ENCODE measurements around the gene CAMK2N2. TPM values are rescaled to one million over a fixed set of nuclear protein-coding genes. Genes with fewer than 3 reads are reported as not detected.

The CAMK2N2 gene
- total and polyA plus RNA-seq, 9 of the 15 experiments (the other 6 are each of a cell fraction or from before 2014, with no cell fraction given): 0.08 to 0.22 (median 0.11) TPM; not detected in 5

- TF ChIP-seq ZFX (CRISPR knock-in tag; IDR thresholded peaks at IDR 0.05) (peak; percentile 52), TOE1 (IDR thresholded peaks at IDR 0.05; ENCODE audit: borderline replicate concordance) (peak; percentile 36; the same call in 1 of the 2 replicates), TOE1 (CRISPR knock-in tag; IDR thresholded peaks at IDR 0.05; ENCODE audit: borderline replicate concordance, low read depth) (no peak), CTCF (IDR thresholded peaks at IDR 0.05 in 2 of 3, conservative IDR thresholded peaks at IDR 0.05 in 1 of 3; ENCODE audit: insufficient read depth in 2 of 3, low read depth in 1 of 3, low read length in 3 of 3) (peak; percentile 79 to 93 (median 84)), MYNN (IDR thresholded peaks at IDR 0.05) (peak; percentile 87), MYNN (CRISPR knock-in tag; IDR thresholded peaks at IDR 0.05) (no peak), L3MBTL2 (IDR thresholded peaks at IDR 0.05) (peak; percentile 47; the same call in 1 of the 2 replicates), SMC3 (conservative IDR thresholded peaks at IDR 0.05; ENCODE audit: insufficient read depth, low read depth, low read length) (peak; percentile 62; the same call in 1 of the 2 replicates), POLR2B (IDR thresholded peaks at IDR 0.05; ENCODE audit: low read depth, partially characterized antibody) (peak; percentile 54), MNT (conservative IDR thresholded peaks at IDR 0.05) (0 out of 4 replicates have a peak, but pooled peaks of 1 of the 2 experiments have one; percentile 22), RAD21 (CRISPR knock-in tag; conservative IDR thresholded peaks at IDR 0.05 in 1 of 2, IDR thresholded peaks at IDR 0.05 in 1 of 2) (peak; percentile 59 to 85), PHB (CRISPR knock-in tag; IDR thresholded peaks at IDR 0.05) (no peak), FUS (optimal IDR thresholded peaks at IDR 0.05; ENCODE audit: low read depth, low read length) (peak; percentile 71), EHMT2 (IDR thresholded peaks at IDR 0.05) (peak; percentile 66; the same call in 1 of the 2 replicates), ZEB2 (IDR thresholded peaks at IDR 0.05) (peak; percentile 56; the same call in 1 of the 2 replicates), KLF16 (IDR thresholded peaks at IDR 0.05) (peak; percentile 37; the same call in 1 of the 2 replicates), CTCFL (IDR thresholded peaks at IDR 0.05; ENCODE audit: borderline replicate concordance, insufficient read depth, low read depth, low read length, poor library complexity, severe bottlenecking) (peak; percentile 95), SETDB1 (IDR thresholded peaks at IDR 0.05; ENCODE audit: low read length) (no peak), UBTF (IDR thresholded peaks at IDR 0.05; ENCODE audit: borderline replicate concordance in 1 of 2, low read depth in 2 of 2, low read length in 2 of 2) (0 out of 4 replicates have a peak, but pooled peaks of 1 of the 2 experiments have one; percentile 32)
Observed at GRCh38 chr3:184241447-184242296, 19.7 kb downstream of the CAMK2N2 start (continued).

Measured in K562 (cell line).